ENCODE data around the gene DIRAS2.
"Not testable (repeated sequence)": the region's sequence is repeated elsewhere in the genome, so short reads cannot be mapped to it uniquely, and the experiment has no call there.

Gene DIRAS2

GRCh38 chr9:90658783-90659182, 16.2 kb upstream of the DIRAS2 start:
- TF ChIP-seq, protein P1, sequence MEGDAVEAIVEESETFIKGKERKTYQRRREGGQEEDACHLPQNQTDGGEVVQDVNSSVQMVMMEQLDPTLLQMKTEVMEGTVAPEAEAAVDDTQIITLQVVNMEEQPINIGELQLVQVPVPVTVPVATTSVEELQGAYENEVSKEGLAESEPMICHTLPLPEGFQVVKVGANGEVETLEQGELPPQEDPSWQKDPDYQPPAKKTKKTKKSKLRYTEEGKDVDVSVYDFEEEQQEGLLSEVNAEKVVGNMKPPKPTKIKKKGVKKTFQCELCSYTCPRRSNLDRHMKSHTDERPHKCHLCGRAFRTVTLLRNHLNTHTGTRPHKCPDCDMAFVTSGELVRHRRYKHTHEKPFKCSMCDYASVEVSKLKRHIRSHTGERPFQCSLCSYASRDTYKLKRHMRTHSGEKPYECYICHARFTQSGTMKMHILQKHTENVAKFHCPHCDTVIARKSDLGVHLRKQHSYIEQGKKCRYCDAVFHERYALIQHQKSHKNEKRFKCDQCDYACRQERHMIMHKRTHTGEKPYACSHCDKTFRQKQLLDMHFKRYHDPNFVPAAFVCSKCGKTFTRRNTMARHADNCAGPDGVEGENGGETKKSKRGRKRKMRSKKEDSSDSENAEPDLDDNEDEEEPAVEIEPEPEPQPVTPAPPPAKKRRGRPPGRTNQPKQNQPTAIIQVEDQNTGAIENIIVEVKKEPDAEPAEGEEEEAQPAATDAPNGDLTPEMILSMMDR (IDR thresholded peaks at IDR 0.05; ENCODE audit: insufficient read depth, missing control alignments) = no peak
- DNase-seq (ENCODE audit: insufficient read length, low spot score) (no peak), FAIRE-seq (no peak)

- no peak for FAIRE-seq
Observed at GRCh38 chr9:90658181-90658580, 15.6 kb upstream of the DIRAS2 start.

DNA sequence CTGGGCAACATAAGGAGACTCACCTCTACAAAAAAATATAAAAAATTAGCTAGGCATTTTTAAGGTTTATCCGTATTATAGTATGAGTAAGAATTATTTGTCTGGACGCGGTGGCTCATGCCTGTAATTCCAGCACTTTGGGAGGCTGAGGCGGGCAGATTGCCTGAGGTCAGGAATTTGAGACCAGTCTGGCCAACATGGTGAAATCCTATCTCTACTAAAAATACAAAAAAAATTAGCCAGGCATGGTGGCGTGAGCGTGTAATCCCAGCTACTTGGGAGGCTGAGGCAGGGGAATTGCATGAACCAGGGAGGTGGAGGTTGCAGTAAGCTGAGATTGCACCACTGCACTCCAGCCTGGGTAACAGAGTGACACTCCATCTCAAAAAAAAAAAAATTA, 14.3 kb upstream of the DIRAS2 start:
- not testable (repeated sequence) for DNase-seq (ENCODE audit: insufficient read length, low spot score); FAIRE-seq

More at GRCh38 chr9:90658181-90658580, 15.6 kb upstream of the DIRAS2 start:
- DNase-seq (ENCODE audit: insufficient read length, low spot score) = no peak
- TF ChIP-seq, protein P1 (IDR thresholded peaks at IDR 0.05; ENCODE audit: insufficient read depth, missing control alignments) = no peak

DNA sequence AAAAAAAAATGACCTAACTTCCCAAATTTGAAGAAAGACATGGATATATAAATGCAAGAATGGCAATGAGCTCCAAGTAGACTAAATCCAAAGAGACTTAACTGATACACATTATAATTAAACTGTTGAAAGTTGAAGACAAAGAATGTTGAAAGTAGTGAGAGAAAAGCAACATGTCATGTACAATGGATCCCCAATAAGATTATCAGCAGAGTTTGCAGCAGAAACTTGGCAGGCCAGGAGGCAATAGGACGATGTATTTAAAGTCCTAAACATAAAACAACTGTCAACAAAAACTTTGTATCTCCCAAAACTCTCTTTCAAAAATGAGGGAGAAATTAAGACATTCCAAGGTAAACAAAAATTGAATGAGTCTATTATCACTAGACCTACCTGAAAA, 8.6 kb upstream of the DIRAS2 start:
- DNase-seq (ENCODE audit: insufficient read length, low spot score) = no peak
- TF ChIP-seq, protein P1 (IDR thresholded peaks at IDR 0.05; ENCODE audit: insufficient read depth, missing control alignments) = no peak
- FAIRE-seq = no peak

GRCh38 chr9:90647843-90648242, 5.2 kb upstream of the DIRAS2 start:
- TF ChIP-seq, protein P1 (IDR thresholded peaks at IDR 0.05; ENCODE audit: insufficient read depth, missing control alignments) = no peak
- FAIRE-seq = no peak

GRCh38 chr9:90645721-90646120, 3.1 kb upstream of the DIRAS2 start:
- TF ChIP-seq, protein P1 (IDR thresholded peaks at IDR 0.05; ENCODE audit: insufficient read depth, missing control alignments) = no peak
- FAIRE-seq = no peak
- DNase-seq (ENCODE audit: insufficient read length, low spot score) = no peak

More at GRCh38 chr9:90647843-90648242, 5.2 kb upstream of the DIRAS2 start:
- no peak for DNase-seq (ENCODE audit: insufficient read length, low spot score)

- DNase-seq (ENCODE audit: insufficient read length, low spot score) (no peak), FAIRE-seq (no peak)
- TF ChIP-seq, protein P1 (IDR thresholded peaks at IDR 0.05; ENCODE audit: insufficient read depth, missing control alignments) = no peak
Observed at GRCh38 chr9:90641884-90642487, 638 bp downstream of the DIRAS2 start.

- TF ChIP-seq, protein P1 (IDR thresholded peaks at IDR 0.05; ENCODE audit: insufficient read depth, missing control alignments) = no peak
- DNase-seq (ENCODE audit: insufficient read length, low spot score) (no peak), FAIRE-seq (no peak)
Observed at GRCh38 chr9:90641086-90641485, 1.5 kb downstream of the DIRAS2 start.
